ENCODE measurements around the gene ITGA3.

Gene ITGA3

DNA sequence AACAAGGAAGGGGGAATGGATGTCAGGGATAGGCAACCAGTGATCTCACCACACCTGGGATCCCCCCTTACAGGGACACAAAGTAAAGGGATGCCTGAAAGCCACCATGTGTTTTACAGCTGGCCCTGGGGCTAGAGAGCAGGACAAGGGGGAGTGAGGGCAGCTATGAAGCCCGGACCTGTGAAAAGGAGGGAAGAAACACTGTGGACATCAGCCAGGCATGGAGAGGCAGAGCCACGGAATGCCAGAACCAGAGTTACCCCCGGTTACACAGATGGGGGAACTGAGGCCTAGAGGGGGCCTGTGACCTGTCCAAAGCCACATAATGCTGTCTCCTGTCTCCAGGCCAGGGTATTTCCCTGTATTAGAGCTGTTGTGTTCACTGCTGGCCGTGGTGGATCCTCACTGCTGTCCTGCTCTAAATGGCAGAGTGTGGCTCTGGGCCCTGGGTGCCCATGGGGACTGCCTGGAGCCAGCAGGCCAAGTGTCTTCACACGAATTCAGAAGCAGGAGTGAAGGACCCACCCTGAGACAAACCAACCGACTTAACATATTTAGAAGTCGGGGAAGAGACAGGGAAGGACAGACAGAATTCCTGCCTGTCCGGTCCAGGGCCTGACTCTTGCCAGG is 29.7 kb upstream of the ITGA3 start:
- no peak overlapping the region for H3K4me3 ChIP-seq (ENCODE audit: low read depth, low read length)
- CTCF ChIA-PET = interaction anchor here (0.6 to 11.1 kb wide), 20 partner anchors 10 to 271 kb away, joined by 3 to 188 read pairs (median 6); partner anchors contain the start of genes ITGA3 and PDK2
- no peak for DNase-seq (ENCODE audit: low read depth, low spot score)
- POLR2A ChIA-PET = interaction anchor here (0.7 to 3.4 kb wide), 6 partner anchors 27 to 61 kb away, joined by 3 to 20 read pairs (median 5); partner anchors contain the start of gene ITGA3
- TF ChIP-seq, protein P1, sequence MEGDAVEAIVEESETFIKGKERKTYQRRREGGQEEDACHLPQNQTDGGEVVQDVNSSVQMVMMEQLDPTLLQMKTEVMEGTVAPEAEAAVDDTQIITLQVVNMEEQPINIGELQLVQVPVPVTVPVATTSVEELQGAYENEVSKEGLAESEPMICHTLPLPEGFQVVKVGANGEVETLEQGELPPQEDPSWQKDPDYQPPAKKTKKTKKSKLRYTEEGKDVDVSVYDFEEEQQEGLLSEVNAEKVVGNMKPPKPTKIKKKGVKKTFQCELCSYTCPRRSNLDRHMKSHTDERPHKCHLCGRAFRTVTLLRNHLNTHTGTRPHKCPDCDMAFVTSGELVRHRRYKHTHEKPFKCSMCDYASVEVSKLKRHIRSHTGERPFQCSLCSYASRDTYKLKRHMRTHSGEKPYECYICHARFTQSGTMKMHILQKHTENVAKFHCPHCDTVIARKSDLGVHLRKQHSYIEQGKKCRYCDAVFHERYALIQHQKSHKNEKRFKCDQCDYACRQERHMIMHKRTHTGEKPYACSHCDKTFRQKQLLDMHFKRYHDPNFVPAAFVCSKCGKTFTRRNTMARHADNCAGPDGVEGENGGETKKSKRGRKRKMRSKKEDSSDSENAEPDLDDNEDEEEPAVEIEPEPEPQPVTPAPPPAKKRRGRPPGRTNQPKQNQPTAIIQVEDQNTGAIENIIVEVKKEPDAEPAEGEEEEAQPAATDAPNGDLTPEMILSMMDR (IDR thresholded peaks at IDR 0.05; ENCODE audit: insufficient read depth, low read length, missing control alignments) = no peak

DNA sequence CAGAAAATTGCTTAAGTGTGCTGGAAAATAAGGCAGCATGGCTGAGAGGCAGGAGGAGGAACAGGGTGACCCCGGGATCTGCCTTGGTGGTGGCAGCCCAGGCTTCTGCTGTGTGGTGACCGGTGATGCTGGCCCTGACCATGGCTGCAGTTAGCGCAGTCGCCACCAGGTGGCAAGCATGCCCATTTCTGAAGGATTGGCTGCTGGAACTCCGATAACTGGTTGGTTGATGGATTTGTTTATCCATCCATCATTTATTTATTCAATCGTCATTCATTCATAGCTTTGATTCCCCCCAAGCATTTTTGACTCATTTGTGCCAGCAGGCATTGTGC is 29.1 kb upstream of the ITGA3 start:
- H3K4me3 ChIP-seq (ENCODE audit: low read depth, low read length) = peak overlapping the region; percentile 51; the same call in 1 of the 2 replicates
- POLR2A ChIA-PET = interaction anchor here (0.7 to 3.4 kb wide), 6 partner anchors 27 to 61 kb away, joined by 3 to 20 read pairs (median 5); partner anchors contain the start of gene ITGA3
- no peak for DNase-seq (ENCODE audit: low read depth, low spot score)
- TF ChIP-seq, protein P1 (IDR thresholded peaks at IDR 0.05; ENCODE audit: insufficient read depth, low read length, missing control alignments) = peak; percentile 95
- CTCF ChIA-PET = interaction anchor here (0.6 to 11.1 kb wide), 23 partner anchors 9 to 284 kb away, joined by 3 to 188 read pairs (median 5); partner anchors contain the start of genes ITGA3 and PDK2

DNA sequence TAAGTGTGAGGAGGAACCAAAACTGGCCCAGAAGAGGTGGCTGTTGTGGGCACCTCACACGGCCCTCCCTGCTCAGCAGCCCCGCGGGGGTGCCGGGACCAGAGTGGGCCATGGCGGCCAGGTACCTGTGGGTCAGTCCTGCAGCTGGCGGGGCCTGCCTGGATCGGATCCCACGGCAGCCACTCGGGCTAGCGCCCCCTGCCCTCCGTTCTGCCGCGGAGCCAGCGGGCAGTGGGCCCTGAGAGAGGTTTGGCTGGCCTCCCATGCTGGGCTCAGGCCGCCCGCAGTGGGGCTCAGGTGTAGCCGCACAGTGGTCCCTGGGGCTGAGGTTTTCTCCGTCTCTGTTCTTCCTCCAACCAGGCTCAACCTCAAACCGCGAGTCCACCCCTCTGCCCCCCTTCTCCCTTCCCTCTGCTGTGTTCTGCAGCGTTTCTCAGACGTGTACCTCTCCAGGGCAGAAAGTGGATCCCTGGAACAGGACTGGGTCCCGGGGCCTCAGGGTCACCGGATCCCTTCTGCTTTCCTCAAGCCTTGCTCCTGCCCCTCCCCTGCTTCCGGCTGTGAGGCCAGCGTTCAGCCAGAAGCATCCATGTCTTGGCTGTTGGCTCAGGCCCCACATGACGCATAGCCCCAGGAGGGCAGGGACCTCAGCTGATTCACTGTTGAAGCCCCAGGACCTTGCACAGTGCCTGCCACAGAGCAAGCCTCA is 28.6 kb upstream of the ITGA3 start:
- POLR2A ChIA-PET = interaction anchor here (0.6 to 3.4 kb wide), 10 partner anchors 26 to 60 kb away, joined by 3 to 20 read pairs (median 6); partner anchors contain the start of gene ITGA3
- TF ChIP-seq, protein P1 (IDR thresholded peaks at IDR 0.05; ENCODE audit: insufficient read depth, low read length, missing control alignments) = peak; percentile 35
- no peak for DNase-seq (ENCODE audit: low read depth, low spot score)
- peak overlapping the region; percentile 51 for H3K4me3 ChIP-seq (ENCODE audit: low read depth, low read length)
- CTCF ChIA-PET = interaction anchor here (0.6 to 11.1 kb wide), 25 partner anchors 9 to 283 kb away, joined by 3 to 188 read pairs (median 4); partner anchors contain the start of genes ITGA3 and PDK2

DNA sequence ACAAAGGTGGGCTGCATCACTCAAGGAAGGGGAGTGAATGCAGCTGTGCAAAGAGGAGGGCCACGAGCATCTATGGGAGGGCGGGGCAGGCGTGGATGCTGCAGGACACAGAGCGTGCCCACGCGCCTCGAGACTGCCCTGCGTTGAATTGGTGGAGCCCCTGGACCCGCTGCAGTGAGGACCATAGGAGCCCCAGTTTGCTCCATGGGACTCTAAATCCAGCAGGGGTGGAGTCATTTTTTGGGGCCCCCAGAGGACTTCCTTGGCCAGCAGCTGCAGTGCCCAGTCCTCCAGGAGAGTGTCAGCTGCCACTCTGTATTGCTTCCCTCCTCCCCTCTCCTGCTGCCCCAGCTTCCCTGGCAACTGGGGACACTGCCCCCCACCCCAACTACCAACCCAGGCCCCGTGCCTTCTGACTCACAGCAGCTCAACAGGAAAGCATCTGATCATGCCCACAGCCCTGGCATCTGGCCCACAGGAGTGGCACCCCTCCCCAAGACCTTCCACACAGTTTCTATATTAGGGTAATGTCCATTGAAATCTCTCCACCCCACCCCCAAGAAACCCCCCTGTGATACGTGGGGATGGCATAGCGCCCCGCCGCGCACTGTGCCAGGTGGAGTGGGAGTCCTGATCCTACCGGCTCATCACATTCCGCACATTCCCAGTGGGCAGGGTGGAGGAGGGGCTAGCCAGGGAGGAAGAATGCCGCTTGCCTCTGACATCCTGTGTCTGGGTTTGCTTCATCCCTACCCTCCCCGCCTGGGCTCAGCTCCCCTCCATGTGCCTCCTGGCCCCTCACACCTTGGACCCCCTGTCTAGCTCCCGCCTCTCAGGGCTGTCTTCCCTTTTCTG is 27.8 kb upstream of the ITGA3 start:
- H3K4me3 ChIP-seq (ENCODE audit: low read depth, low read length) = peak overlapping the region; percentile 23
- POLR2A ChIA-PET = interaction anchor here (0.6 to 3.4 kb wide), 7 partner anchors 25 to 59 kb away, joined by 3 to 20 read pairs (median 10); partner anchors contain the start of gene ITGA3
- DNase-seq (ENCODE audit: low read depth, low spot score) = no peak
- CTCF ChIA-PET = interaction anchor here (0.7 to 11.1 kb wide), 12 partner anchors 8 to 177 kb away, joined by 3 to 188 read pairs (median 14); partner anchors contain the start of genes ITGA3 and PDK2
- TF ChIP-seq, protein P1 (IDR thresholded peaks at IDR 0.05; ENCODE audit: insufficient read depth, low read length, missing control alignments) = no peak

DNA sequence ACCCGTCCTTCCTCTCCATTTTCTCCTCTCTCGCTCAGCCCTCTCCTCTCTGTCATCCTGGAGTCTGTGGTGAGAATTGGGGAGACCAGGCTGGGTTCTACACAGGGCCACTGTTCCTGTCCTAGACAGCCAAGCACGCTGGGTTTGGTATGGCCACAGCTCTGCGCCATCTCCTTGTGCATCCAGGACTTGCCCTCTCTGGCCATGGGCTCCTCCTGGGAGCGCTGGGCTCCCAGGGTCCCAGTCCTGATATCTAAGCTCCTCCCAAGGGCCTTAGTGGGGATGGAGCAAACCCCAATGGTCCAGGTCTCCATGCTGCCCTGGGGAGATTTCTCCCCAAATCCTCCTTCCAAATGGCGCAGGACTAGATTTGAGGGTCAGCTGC is 27.2 kb upstream of the ITGA3 start:
- POLR2A ChIA-PET = interaction anchor here (1.0 to 3.4 kb wide), 7 partner anchors 25 to 59 kb away, joined by 3 to 20 read pairs (median 10); partner anchors contain the start of gene ITGA3
- H3K4me3 ChIP-seq (ENCODE audit: low read depth, low read length) = no peak overlapping the region

More for the DNA sequence above, 27.2 kb upstream of the ITGA3 start:
- CTCF ChIA-PET = interaction anchor here (0.7 to 11.1 kb wide), 8 partner anchors 8 to 68 kb away, joined by 3 to 188 read pairs (median 58); partner anchors contain the start of genes ITGA3 and PDK2
- no peak for DNase-seq (ENCODE audit: low read depth, low spot score)
- TF ChIP-seq, protein P1 (IDR thresholded peaks at IDR 0.05; ENCODE audit: insufficient read depth, low read length, missing control alignments) = no peak
